ENCODE measurements around the gene MICOS13.
"Not testable (repeated sequence)": the region's sequence is repeated elsewhere in the genome, so short reads cannot be mapped to it uniquely, and the experiment has no call there.

DNA sequence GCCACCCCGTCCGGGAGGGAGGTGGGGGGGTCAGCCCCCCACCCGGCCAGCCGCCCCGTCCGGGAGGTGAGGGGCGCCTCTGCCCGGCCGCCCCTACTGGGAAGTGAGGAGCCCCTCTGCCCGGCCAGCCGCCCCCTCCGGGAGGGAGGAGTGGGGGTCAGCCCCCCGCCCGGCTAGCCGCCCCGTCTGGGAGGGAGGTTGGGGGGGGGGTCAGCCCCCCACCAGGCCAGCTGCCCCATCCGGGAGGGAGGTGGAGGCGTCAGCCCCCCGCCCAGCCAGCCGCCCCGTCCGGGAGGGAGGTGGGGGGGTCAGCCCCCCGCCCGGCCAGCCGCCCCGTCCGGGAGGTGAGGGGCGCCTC is 21.7 kb upstream of the MICOS13 start:
- TF ChIP-seq, protein P1, sequence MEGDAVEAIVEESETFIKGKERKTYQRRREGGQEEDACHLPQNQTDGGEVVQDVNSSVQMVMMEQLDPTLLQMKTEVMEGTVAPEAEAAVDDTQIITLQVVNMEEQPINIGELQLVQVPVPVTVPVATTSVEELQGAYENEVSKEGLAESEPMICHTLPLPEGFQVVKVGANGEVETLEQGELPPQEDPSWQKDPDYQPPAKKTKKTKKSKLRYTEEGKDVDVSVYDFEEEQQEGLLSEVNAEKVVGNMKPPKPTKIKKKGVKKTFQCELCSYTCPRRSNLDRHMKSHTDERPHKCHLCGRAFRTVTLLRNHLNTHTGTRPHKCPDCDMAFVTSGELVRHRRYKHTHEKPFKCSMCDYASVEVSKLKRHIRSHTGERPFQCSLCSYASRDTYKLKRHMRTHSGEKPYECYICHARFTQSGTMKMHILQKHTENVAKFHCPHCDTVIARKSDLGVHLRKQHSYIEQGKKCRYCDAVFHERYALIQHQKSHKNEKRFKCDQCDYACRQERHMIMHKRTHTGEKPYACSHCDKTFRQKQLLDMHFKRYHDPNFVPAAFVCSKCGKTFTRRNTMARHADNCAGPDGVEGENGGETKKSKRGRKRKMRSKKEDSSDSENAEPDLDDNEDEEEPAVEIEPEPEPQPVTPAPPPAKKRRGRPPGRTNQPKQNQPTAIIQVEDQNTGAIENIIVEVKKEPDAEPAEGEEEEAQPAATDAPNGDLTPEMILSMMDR (conservative IDR thresholded peaks at IDR 0.05 in 1 of 2, IDR thresholded peaks at IDR 0.05 in 1 of 2; ENCODE audit: extremely low read depth in 1 of 2, insufficient read depth in 1 of 2, low read depth in 1 of 2, low read length in 2 of 2), result not testable (repeated sequence)
- not testable (repeated sequence) for TF ChIP-seq EZH2 (IDR thresholded peaks at IDR 0.05; ENCODE audit: borderline replicate concordance, low read length)
